DMS79 (cell line): ENCODE results near the gene CWF19L2.
A peak's percentile ranks its signal among the peaks of the same experiment; 100 is the strongest.
"Not testable (repeated sequence)": the region's sequence is repeated elsewhere in the genome, so short reads cannot be mapped to it uniquely, and the experiment has no call there.

ENCODE experiments used
- DNase-seq: peaks from one replicate; lab custom pipeline; 2025; lab: John Stamatoyannopoulos, UW

CWF19L2 gene

DNA sequence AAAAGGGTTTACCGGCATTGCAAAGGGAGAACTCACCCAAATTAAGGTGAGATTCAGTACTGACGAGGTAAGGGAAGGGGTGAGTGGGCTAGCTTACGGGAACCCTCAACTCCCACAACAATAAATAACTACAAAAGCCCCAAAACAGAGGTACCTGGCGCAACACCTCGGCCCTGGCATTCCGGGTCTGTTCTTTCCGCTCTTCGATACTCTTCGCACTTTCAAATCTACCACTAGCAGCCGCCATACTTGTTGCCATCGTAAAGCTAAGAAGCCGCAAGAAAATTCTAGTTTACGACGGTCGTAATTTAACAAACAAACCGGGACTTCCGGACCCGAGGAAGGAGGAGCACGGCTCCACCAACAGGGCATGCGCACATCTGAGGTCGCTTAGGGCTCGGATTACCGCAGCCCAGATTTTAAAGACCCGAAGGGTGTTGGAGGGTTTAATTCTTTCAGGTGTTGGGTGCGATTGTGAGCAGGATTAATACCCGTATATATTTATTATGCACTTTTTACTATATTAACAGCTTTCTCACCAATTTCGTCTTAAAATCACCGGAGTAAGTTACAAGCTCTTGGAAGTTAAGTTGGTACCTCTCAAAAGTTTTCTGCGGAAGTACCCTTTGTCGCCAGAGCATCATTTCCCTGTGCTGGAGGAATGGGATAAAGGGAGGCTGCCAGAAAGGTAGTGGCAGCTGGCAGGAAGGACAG, at the start of gene CWF19L2:
TSS of gene CWF19L2 (minus strand) at position 268 of the 714 bp plus-strand sequence. CDS start at position 259, 9 bp downstream.
- peak; percentile 95 for DNase-seq

DNA sequence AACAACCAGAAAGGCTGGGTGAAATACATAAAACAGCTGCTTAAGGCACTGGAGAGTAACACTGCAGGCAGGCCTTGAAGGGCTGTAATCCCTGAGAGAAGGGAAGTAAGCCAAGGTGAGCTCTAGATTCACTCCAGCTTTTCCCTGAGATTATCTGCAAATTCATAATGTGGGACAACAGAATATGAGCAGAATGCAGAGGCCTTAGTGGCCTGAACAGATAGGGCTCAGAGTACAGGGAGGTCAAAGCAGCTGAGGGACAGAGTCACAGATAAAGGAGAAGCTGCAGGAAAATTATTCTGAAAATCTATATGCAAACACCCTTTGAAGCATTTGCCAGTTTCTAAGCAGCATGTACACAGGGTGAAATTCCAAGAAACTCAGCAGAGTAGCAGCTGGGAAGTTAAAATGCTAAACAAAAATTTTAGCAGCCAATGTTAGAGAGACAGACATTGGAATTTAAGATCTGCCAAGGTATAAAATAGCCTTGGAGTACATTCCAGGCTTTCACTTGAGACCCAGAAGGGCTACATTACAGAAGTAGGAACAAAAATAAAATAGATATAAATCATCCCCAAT, 48.1 kb upstream of the CWF19L2 start:
- no peak for DNase-seq

DNA sequence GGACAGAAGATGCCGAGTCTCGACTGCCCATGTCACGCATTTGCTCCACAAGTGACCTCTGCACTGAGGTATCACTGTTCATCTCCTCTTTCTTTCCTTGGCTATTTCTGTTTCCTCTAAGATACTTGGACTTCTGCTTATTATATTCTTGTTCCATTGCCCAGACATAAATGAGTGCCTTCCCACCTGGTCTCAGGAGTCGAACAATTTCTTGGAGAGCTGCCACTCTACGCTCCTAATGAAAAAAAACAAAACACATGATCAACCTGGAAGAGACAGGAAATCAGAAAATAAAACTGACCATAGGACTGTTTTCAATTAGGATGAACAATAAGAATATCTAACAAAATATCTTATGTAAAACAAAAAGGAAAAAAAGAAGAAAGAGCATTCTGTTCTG, 47.4 kb upstream of the CWF19L2 start:
- no peak for DNase-seq

DNA sequence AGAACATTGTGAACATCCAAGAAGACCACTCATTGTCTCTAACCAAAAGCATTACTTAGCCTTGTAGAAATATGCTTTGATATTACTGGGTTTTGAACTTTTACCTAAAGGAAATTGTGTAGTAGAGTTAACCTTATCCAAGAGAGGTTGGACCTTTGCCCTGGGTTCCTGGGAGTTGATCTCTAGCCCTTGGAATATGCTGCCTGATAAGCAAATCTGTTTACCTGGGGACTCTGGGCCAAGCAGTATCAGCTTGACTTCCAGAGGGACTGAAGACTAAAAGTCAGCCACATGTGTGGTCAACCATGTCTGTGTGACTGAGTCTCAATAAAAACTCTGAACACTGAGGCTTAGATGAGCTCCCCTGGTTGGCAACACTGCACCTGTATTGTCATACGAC, 44.1 kb upstream of the CWF19L2 start:
- DNase-seq, result no peak

DNA sequence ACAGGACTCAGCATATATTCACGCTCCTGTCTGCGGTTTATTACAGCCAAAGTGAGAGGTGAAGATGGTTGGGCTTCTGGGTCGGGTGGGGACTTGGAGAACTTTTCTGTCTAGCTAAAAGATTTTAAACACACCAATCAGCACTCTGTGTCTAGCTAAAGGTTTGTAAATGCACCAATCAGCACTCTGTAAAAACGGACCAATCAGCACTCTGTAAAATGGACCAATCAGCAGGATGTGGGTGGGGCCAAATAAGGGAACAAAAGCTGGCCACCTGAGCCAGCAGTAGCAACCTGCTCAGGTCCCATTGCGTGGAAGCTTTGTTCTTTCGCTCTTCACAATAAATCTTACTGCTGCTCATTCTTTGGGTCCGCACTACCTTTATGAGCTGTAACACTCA, 39.7 kb upstream of the CWF19L2 start:
- DNase-seq, result not testable (repeated sequence)

DNA sequence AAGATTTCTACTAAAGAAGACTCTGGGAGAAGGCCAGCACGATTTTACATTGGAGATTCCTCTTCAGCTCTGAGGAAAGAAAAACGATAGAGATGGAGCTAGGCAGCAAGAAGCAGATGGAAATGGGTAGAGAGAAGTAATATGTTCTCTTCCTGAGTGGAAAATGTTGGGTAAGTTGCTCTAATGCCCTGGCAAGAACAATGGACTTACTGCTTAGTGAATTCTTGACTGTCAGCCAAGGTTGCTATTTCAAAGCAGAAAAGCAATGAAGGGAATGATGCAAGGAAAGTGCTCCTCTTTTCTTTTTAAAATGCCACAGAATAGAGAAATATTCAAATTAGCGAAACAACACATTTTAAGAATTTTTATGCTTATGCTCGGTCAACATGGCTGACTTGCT, 38.4 kb upstream of the CWF19L2 start:
- peak; percentile 9 for DNase-seq

DNA sequence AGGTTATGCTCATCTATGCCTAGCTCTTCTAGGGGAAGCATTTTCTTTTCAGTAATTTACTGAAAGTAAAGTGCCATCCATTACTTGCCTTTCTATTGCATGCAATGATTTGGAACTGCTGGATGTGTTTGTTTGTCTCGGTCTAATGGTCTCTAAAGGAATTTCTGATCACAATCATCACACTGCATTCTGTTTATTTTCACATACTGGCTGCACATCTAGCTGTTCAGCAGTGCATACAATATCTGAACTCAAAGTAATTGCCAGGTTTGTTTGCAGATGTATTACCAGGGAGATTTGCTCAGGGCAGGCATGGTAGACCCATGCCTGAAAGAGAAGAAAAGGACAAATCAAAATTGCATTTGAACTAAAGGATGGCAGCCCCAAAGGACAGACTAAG, 36.4 kb upstream of the CWF19L2 start:
- no peak for DNase-seq

DNA sequence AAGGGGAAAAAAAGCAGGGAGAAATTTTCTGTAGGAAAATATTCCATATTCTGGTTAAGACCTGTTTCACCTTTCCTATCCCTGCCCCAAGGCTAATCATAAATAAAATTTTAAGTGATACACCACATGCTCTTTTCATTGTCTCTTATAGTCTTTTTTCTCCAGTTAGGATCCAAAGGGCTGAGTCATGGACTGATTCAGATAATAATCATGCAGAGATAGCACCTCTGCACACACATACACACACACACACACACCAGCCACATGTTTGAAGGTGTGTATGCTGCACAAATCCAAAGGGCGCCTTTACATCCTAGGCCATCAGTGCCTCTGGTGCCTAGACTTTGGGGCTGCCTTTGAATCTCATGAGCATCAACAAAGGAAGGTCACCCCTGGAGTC, 35.5 kb upstream of the CWF19L2 start:
- no peak for DNase-seq

DNA sequence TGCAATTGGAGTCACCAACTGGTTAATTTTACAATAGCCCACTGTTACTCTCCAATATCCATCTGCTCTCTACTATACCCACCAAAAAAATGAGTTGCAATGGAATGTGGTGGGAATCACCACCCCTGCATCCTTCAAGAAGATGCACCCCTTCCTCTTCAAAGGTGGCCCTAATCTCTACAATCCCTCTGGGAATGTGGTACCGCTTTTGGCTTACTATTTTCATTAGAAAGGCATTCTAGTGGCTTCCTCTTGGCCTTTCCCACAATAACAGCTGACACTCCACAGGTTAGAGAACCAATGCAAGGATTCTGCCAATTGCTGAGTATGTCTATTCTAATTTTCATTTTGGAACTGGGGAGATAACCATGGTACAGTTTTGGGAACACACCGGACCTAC, 33.2 kb upstream of the CWF19L2 start:
- no peak for DNase-seq

DNA sequence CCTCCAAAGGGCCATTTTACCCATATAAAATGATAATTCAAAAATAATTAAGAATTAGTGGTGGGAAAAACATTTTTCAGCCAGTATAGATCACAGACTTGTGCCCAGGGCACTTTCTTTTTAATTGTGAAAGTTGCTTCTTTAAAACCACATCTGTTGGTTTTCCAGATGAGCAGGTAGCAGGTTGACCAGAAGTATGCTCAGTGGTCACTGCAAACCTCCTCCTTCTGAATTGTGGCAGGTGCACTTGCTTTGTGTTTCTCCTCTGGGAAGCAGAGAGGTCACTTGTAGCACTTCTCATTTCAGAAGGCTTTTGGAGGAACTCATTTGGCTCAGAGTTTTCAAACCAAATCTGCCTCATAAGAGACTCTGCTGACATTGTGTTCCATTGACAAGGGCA, 24.6 kb upstream of the CWF19L2 start:
- peak; percentile 23 for DNase-seq

DNA sequence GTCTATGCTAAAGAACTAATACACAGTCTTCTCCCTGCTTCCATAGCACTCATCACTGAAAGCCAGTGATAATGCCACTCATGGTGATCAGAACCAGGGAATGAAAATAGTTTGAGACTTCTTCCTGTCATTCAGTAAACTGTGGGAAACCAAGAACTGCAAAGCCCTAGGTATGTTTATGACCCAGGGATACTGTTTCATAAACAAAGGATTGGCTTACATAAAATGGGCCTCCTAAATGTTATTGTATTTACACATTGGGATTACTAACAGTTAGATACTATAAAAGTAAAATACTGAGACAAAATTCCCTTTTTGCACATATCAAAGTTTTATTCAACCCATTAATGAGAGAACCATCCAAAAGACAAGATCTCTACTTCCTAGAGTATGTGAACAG, 21.3 kb upstream of the CWF19L2 start:
- DNase-seq, result no peak

DNA sequence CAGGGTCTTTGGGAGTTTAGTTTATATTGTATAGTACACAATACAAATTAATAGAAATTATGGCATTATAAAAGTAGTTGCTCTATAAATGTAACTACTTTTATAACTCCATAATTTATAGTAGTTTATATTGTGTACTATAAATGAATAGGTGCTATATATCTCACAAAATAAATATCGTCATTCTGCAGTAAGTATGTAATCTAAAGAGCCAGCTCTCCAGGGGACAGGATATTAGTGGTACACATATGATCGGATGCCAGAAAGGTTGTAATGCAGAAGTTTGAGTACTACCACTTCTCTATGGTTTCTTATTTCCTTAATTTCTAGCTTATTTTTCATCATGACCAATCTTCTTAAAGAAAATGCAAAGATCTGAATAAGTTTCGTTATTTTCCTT, 20.2 kb upstream of the CWF19L2 start:
- DNase-seq, result no peak

DNA sequence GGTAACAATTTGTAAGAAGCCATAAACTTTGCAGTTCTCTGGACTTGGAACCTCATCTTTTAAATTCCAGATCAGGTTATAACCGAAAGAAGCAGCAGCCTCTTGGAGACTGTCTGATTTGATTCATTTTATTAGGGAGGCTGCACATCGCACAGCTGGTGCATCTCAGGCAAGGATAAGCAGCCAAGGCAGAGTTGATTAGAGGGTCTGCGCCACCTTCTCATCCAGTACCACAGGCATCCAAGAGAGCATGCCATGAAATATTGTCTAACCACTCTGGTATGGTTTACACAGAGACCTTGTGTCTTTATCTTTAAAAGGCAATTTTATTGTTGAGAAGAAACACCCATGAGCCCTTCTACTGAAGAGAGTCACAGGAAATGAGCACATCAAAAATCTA, 16.2 kb upstream of the CWF19L2 start:
- DNase-seq, result no peak

DNA sequence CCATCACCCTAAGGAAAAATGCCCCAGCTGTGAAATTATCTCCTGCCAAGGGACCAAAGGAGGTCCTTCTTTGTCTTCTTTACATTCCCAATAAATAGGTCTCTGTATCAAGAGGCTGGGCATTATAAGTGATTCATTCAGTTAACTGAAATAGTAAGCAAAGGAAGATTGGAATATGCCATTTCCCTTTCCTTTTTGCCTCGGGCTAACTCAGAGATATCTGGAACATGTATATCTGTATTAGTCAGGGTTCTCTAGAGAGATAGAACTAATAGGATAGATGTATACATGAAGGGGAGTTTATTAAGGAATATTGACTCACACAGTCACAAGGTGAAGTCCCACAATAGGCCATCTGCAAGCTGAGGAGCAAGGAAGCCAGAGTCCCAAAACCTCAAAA, 15.3 kb upstream of the CWF19L2 start:
- no peak for DNase-seq

DNA sequence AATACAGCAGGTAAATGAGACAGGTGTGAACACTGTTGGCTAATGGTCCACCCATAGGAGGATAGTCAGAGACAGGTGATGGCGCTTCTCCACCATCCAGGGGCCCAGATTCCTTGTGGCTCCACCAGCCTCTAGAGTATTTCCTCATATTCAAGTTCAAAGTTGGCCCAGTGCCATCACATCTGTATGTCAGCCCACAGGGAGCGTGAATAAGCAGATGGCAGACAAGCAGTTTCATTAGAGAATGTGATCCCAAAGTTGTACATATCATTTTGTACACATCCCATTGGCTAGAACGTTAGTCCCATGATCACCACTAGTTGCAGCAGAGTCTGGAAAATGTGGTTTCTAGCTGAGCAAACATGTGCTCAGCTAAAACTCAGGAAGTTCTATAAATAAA, 11.0 kb upstream of the CWF19L2 start:
- no peak for DNase-seq

DNA sequence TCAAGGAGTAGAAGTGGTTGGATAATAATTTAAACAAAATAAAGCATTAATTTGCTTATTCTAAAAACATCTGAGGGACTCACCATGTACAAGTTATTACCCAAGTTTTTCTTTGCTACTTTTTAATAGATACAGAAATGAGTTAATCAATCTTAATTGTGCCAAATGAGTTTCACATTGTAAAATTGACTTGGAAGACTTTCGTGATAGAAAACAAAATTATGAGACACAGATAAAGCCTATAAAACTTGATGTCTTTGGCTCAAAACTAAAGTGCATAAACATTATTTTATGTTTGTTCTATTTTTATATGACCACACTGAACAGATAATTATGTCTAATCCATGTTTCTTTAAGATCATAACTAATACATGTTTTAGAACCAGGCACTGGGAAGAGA, 10.1 kb upstream of the CWF19L2 start:
- DNase-seq, result no peak

DNA sequence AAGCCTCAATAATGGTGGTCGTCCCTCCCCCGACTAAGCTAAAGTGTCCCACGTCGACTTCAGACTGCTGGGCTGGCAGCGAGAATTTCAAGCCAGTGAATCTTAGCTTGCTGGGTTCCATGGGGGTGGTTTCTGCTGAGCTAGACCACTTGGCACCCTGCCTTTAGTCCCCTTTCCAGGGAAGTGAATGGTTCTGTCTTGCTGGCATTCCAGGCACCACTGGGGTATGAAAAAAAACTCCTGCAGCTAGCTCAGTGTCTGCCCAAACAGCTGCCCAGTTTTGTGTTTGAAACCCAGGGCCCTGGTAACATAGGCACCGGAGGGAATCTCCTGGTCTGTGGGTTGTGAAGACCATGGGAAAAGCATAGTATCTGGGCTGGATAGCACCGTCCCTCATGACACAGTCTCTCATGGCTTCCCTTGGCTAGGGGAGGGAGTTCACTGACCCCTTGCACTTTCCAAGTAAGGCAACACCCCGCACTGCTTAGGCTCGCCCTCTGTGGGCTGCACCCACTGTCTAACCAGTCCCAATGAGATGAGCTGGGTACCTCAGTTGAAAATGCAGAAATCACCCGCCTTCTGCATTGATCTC, 8.7 kb upstream of the CWF19L2 start:
- DNase-seq, result not testable (repeated sequence)

DNA sequence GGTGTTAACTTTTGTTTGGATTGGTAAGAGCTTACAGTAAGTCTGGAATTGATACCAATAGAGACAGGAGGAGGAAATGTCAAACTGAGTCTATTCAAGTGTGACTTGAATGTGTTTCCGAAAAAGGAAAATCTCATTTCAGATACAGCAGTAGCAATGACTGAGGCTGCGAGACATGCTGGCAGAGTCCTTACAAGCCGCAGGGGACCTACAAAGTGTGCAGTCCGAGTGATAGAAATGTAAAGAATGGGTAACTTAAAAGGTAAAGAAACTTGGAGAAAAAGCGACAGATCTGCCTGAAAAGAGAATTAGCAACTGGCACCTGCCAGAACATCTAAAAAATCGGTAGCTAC, 444 bp downstream of the CWF19L2 start:
- DNase-seq, result no peak

DNA sequence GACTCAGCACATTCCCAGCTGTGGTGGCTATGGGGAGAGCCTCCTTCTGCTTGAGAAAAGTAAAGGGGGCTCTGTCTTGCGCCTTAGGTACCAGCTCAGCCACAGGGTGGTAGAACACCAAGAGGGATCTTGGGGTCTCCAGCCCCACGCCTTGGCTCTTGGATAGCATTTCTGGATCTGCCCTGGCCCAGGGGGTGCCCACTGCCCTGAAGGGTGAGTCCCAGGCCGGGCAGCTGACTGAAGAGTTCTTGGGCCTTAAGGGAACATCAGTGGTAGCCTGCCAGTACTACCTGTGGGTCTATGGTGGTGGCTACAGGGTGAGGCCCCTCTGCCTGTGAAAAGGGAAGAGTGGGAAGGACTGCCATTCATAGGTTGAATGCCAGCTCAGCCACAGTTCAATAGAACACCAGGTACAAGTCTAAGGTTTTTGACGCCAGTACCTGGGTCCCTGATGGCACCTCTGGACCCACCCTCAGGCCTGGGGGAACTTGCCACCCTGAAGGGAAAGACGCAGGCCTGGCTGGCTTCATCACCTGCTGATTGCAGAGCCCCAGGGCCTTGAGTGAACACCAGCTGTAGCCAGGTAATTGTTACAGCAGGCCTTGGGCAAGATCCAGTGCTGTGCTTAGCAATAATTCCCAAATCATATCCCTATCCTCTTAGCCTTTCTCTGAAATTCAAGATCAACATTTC, 3.9 kb downstream of the CWF19L2 start:
- no peak for DNase-seq

DNA sequence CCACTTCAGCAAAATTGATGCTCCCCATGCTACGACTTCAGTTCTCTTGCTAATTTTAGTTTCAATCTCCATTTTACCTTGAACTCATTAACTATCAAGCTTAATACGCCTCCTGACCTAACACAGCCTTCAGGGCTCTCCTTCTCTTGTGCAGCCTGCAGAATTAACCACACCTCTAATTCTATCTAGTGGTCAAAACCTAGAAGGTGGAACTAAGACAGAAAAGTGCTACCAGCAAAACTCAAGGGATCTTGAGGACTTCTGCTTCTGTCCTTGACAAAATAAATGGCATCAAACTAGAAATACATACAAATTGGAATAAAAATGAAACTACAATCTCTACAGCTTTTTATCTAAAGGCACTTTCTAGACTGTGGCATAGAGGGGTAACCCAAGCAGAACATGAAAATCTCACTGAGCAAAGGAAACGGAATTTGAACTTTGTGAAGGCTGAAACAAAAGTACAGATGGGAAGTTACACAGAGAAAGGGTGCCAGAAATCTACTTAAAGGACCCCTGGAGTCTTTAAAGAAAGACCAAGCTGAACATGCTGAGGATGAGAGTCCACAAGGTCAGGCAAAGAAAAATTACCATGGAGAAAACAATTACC, 10.7 kb downstream of the CWF19L2 start:
- DNase-seq, result no peak

DNA sequence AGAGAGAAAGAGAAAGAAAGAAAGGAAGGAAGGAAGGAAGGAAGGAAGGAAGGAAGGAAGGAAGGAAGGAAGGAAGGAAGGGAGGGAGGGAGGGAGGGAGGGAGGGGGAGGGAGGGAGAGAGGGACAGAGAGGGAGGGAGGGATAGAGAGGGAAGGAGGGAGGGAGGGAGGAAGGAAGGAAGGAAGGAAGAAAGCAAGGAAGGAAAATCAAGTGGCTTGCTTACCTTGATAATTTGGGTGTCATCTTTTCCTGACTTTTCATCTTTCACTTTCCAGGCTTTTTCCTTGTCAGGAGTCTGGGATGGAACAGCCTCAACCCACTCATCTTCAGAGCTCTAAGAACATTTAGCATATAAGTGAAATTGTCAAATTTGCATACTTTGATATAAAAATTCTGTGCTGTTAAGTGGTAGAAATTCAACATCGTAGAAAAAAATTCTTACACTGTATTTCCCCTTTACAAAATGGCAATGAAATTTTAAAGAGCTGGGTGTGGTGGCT, 14.9 kb downstream of the CWF19L2 start:
- no peak for DNase-seq

DNA sequence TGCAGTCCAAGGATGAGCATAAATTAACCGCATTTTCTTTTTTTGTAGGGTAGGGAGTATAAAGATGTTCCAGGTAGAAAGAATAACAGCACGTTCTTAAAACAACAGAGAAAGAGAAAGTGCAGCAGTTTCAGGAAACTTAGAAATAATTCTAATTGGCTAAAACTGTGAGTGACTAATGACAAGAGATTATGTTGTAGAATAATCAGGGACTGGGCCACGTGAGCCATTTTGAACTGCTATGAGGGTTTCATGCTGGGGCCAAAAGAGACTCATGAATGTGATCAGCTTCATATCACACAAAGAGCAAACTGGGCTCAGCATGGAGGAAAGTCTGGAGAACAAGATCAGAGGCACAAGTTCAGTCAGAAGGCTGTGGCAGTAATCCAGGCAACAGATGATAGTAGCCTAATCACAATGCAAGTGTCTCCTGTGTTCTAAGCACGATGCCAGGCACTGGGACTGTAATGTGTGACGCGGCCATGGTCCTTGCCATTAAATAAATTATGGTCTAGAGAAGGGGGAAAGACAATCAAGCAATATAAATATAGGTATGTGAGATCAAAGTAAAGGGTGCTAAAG, 17.9 kb downstream of the CWF19L2 start:
- no peak for DNase-seq
